Measurements from ENCODE around the gene AOX1.
"Not testable (repeated sequence)": the region's sequence is repeated elsewhere in the genome, so short reads cannot be mapped to it uniquely, and the experiment has no call there.

The AOX1 gene

DNA sequence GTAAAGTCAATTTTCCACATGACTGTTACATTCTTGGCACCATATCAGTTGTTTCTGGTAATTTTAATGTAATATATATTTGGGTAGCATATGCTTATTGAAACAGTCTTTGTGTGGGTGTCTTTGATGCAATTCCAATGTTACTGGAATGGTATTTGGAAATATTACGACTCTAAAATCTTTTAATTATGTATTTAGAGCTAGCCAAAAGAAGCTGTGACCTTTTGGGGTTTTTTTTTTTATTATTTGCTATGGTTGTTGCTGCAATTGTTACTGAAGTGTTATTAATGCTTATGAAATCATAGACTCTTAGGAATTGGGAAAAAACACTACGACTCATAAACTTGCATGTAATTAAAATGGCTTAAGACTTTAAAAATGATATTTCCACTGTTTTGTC lies 95.9 kb downstream of the AOX1 start:
- Mint-ChIP-seq H3K4me1 (ENCODE audit: low read depth) (no peaks in the 10 kb centered on the region), H3K4me3 (no peak overlapping the region), H3K36me3 (ENCODE audit: low read depth) (no peaks in the 10 kb centered on the region), H3K27ac (no peak overlapping the region), H3K27me3 (peaks cover 4% of the 10 kb centered on the region), H3K9me3 (no peaks in the 10 kb centered on the region)

DNA sequence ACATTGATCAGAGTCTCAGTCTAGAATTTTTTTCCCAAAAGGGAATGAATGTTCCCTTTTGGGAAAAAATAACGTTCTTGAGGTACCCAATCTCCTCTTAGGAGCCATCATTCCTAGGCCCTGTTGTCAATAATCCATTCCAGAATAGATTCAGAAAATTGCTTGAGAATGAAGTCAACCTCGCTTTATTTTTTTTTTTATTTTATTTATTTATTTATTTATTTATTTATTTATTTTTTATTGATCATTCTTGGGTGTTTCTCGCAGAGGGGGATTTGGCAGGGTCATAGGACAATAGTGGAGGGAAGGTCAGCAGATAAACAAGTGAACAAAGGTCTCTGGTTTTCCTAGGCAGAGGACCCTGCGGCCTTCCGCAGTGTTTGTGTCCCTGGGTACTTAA lies 96.6 kb downstream of the AOX1 start:
- not testable (repeated sequence) for H3K27ac Mint-ChIP-seq; H3K4me1 Mint-ChIP-seq (ENCODE audit: low read depth); H3K9me3 Mint-ChIP-seq; H3K4me3 Mint-ChIP-seq; H3K36me3 Mint-ChIP-seq (ENCODE audit: low read depth); H3K27me3 Mint-ChIP-seq

DNA sequence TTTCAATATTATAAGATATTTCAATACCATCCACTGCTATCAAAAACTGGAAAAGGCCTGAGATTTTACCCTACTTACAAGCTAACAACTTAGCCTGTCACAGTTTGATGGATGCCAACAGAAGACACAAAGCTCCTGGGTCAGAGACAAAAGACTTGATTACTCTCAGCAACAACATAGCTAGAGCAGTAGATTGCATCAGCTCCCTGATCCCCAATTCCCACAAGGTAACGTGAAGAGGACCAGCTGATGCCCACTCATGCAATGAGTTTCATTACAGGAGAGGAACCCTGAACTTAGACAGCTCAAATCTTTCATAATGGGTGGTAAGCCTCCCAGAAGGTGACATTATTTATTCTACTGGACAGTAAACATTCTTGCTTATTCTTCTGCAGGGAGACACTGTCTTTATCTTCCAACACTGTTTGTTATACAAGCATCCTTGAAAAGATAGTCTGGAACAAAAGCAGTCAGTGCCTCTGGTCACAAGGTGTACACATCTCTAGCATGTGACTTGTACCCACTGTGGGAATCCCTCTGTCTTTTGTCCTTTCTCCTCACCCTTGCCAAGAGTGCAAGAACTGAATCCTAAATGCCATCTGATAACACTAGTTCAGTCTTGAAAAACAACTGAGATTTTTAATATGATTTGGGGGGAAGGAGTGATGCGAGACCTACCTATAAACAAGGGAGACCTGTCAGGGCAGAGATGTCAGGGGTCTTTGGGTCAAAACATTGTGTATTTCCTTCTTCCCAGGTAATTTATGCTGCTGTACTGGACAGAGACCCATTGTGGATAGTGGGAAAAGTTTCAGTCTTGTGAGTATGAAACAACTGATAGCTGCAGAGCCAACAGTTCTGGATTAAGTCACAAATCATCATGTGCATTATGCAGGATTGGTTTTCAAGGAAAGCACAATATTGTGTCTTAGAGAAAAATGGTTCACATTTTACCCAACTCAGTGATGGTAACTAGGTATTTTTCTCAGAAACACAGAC lies 102.4 kb downstream of the AOX1 start:
- Mint-ChIP-seq H3K36me3 (ENCODE audit: low read depth) (no peaks in the 10 kb centered on the region), H3K4me1 (ENCODE audit: low read depth) (peaks cover 7% of the 10 kb centered on the region), H3K9me3 (no peaks in the 10 kb centered on the region), H3K27ac (no peak overlapping the region), H3K27me3 (no peaks in the 10 kb centered on the region), H3K4me3 (no peak overlapping the region)

DNA sequence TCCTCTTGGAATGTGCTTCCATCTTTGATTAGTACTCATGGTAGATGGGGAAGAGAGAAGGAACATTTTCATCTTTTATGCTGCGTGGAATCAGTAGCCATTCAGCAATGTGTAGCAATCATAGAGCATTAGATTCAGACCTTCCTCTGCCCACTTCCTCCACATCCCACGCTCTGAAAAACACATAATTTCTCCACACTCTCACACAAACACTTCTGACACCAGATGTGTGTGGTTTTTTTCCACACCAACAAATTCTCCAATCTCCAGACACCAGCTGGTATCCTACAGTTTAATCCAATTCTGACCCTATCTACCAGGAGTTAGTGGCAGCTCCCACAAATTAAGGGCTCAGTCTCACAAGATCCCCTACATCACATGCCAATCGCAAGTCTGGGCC lies 103.3 kb downstream of the AOX1 start:
- no peaks in the 10 kb centered on the region for H3K36me3 Mint-ChIP-seq (ENCODE audit: low read depth)
- H3K4me1 Mint-ChIP-seq (ENCODE audit: low read depth), result peaks cover 7% of the 10 kb centered on the region
- H3K4me3 Mint-ChIP-seq, result no peak overlapping the region
- no peaks in the 10 kb centered on the region for H3K9me3 Mint-ChIP-seq
- no peak overlapping the region for H3K27ac Mint-ChIP-seq
- no peaks in the 10 kb centered on the region for H3K27me3 Mint-ChIP-seq

DNA sequence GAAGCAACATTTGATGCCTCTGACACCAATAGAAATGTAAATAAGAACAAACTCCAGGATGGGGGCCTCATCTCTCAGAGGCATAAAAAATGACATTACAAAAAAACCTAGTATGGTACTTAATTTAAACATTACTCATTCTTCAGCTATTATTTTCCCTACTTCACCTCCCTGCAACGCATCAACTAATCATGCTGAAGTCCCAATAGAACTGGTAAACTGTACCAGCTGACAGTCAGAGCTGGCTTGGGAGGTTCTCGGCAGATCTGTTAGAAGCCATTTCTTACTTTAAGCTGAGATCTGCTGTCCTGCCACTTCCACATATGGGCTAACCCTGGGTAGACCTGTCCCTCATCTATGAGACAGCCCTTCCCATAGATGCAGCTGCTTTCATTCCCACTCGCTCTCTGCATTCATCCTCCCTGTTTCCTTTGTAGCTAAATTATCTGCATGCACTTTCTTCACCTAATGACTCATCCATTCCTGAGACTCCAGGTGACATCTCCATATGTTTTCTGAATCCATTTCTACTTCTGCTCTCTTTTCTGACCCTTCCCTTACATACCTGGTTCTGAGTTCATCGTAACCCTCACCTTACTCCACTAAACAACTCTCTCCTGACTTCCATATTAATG lies 108.1 kb downstream of the AOX1 start:
- H3K36me3 Mint-ChIP-seq (ENCODE audit: low read depth), result no peaks in the 10 kb centered on the region
- H3K4me3 Mint-ChIP-seq, result no peak overlapping the region
- H3K27me3 Mint-ChIP-seq, result no peaks in the 10 kb centered on the region
- H3K4me1 Mint-ChIP-seq (ENCODE audit: low read depth), result peaks cover 6% of the 10 kb centered on the region
- H3K9me3 Mint-ChIP-seq, result no peaks in the 10 kb centered on the region
- no peak overlapping the region for H3K27ac Mint-ChIP-seq

DNA sequence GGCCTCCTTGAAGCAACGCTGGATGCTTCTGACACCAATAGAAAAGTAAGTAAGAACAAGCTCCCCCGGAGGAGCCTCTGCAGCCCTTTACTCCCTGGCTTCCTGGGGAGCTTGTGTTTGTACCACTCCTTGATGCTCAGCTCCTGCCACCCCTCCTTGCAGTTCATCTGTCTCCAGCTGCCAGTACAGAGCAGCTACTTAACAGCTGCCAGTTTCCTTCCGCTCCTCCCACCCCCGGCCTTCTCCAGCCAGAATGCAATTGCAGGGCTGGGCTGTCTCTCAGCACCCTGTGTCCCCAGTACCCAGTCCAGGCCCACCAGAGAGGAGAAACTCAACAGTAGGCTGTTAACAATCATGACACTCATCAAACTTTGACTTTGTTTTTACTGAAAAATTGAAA lies 109.4 kb downstream of the AOX1 start:
- no peak overlapping the region for H3K27ac Mint-ChIP-seq
- no peak overlapping the region for H3K4me3 Mint-ChIP-seq
- H3K9me3 Mint-ChIP-seq, result no peaks in the 10 kb centered on the region
- no peaks in the 10 kb centered on the region for H3K36me3 Mint-ChIP-seq (ENCODE audit: low read depth)
- no peaks in the 10 kb centered on the region for H3K27me3 Mint-ChIP-seq
- H3K4me1 Mint-ChIP-seq (ENCODE audit: low read depth), result peaks cover 11% of the 10 kb centered on the region

DNA sequence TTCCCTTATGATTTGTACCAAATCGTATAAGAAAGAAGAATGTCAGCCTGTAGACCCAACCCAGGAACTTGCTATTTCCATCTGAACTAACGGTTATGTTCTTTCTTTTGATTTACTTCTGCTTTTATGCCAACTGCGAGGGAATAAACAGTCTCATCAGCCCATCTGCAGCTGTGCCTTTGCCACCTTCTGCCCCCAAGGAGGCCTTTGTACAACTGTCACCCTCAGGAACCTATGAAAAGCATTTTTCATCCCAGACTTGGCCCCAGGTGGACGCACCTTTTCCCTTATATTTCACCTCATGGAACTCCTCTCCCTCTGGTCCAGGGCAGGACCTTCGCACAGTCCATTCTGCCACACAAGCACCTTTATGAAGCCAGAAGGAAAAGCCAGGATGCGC lies 109.8 kb downstream of the AOX1 start:
- Mint-ChIP-seq H3K36me3 (ENCODE audit: low read depth) (no peaks in the 10 kb centered on the region), H3K4me1 (ENCODE audit: low read depth) (peaks cover 11% of the 10 kb centered on the region), H3K9me3 (no peaks in the 10 kb centered on the region), H3K27ac (no peak overlapping the region), H3K4me3 (no peak overlapping the region), H3K27me3 (no peaks in the 10 kb centered on the region)

DNA sequence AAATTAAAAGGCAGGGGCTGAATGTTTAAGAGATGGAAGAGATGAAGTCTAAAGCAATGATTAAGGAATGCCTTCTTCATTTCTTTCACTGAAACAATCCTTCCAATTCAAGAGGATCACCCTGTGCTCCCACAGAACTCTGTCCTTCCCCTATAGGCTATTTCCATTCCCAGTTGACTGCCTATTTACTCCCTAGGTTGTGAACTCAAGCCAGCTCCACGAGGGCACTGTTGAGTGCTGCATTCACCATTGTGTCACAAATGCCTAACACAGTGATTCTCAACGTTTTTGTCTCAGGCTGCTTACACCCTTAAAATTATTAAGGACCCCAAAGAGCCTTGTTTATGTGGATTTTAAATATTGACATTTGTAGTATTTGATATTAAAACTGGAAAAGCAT lies 112.4 kb downstream of the AOX1 start:
- Mint-ChIP-seq H3K4me1 (ENCODE audit: low read depth) (peaks cover 21% of the 10 kb centered on the region), H3K27me3 (no peaks in the 10 kb centered on the region), H3K36me3 (ENCODE audit: low read depth) (no peaks in the 10 kb centered on the region), H3K9me3 (no peaks in the 10 kb centered on the region), H3K27ac (no peak overlapping the region), H3K4me3 (no peak overlapping the region)

DNA sequence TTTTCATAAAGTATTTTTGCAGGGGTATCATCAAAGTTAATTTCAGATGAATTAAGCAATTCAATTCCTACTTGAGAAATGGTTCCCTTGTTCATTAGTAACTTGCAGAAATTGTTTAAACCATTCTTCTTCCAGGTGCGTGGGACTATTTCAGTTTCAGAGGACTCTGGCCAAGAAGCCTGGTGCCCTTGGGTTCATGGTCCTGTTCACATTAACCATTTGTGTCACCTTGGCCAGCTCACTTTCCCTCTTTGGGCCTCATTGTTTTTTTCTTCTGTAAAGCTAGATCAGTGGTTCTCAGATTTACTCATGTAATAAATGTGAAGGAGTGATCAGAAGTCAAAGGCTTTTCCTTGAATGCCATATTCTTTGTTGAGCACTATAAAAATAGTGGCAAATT lies 113.5 kb downstream of the AOX1 start:
- no peak overlapping the region for H3K4me3 Mint-ChIP-seq
- H3K9me3 Mint-ChIP-seq, result no peaks in the 10 kb centered on the region
- no peaks in the 10 kb centered on the region for H3K27me3 Mint-ChIP-seq
- peaks cover 28% of the 10 kb centered on the region for H3K4me1 Mint-ChIP-seq (ENCODE audit: low read depth)
- no peaks in the 10 kb centered on the region for H3K36me3 Mint-ChIP-seq (ENCODE audit: low read depth)
- no peak overlapping the region for H3K27ac Mint-ChIP-seq

DNA sequence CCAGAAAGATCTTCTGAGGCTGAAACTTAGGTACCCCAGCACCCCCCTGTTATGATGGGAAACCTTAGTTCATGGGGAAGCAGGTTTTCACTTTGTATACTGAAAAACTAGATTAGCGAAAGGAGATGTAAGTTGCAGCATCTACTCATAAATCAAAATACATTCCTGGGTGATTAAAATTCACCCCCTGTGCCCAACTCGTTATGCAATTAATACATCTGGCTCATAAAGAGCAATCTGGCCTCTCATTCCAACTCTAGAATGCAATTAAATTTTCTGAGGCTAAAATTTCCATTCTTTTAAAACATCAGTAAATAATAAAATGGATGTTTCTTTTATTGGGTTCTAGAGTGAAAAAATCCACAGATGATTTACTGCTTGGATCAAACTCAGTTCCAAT lies 115.0 kb downstream of the AOX1 start:
- H3K9me3 Mint-ChIP-seq, result no peaks in the 10 kb centered on the region
- peaks cover 34% of the 10 kb centered on the region for H3K4me1 Mint-ChIP-seq (ENCODE audit: low read depth)
- H3K27me3 Mint-ChIP-seq, result no peaks in the 10 kb centered on the region
- no peak overlapping the region for H3K4me3 Mint-ChIP-seq
- no peaks in the 10 kb centered on the region for H3K36me3 Mint-ChIP-seq (ENCODE audit: low read depth)
- no peak overlapping the region for H3K27ac Mint-ChIP-seq

DNA sequence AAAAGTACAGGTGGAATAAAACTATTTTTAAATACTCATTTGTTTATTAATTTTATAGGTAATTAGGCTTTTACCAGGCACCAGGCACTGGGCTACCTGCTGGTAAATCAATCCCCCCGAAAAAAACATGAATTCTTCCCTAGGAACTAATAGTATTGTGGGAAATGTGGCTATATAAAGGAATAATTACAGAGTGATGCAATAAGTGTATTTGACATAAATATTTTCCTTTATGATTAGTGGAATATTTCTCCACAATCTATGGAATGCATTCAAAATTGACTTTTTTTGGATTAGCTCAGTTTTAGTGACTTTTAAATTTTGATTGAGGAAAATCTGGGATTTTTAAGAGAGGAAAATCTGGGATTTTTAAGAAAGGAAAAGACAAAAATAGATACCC lies 116.2 kb downstream of the AOX1 start:
- Mint-ChIP-seq H3K27ac (no peak overlapping the region), H3K4me1 (ENCODE audit: low read depth) (peaks cover 37% of the 10 kb centered on the region), H3K9me3 (no peaks in the 10 kb centered on the region), H3K27me3 (no peaks in the 10 kb centered on the region), H3K36me3 (ENCODE audit: low read depth) (no peaks in the 10 kb centered on the region), H3K4me3 (no peak overlapping the region)

DNA sequence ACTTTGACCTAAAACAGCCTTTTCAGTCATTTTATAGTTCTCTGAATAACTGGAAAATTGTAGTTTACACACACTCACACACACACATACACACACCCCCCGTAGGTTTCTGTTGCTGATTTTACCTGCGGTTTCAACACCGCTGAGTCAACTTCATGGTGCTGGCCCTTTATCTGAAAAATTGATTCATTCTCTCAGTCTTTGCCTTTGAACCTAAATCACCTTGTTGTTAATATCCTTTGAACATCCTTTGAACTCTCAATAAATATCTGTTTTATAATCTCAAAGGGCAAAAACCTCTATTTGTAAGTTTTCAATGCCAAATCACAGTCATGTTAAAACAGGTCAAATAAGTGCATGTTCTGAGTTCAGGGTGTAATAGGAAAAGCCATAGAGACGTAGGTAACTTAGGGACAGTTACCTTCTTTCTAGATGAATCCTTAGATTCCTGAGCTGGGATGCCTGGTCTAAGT lies 116.9 kb downstream of the AOX1 start:
- Mint-ChIP-seq H3K9me3 (no peaks in the 10 kb centered on the region), H3K4me1 (ENCODE audit: low read depth) (peaks cover 41% of the 10 kb centered on the region), H3K27ac (peak overlapping the region; percentile 57), H3K27me3 (no peaks in the 10 kb centered on the region), H3K4me3 (no peak overlapping the region), H3K36me3 (ENCODE audit: low read depth) (no peaks in the 10 kb centered on the region)

DNA sequence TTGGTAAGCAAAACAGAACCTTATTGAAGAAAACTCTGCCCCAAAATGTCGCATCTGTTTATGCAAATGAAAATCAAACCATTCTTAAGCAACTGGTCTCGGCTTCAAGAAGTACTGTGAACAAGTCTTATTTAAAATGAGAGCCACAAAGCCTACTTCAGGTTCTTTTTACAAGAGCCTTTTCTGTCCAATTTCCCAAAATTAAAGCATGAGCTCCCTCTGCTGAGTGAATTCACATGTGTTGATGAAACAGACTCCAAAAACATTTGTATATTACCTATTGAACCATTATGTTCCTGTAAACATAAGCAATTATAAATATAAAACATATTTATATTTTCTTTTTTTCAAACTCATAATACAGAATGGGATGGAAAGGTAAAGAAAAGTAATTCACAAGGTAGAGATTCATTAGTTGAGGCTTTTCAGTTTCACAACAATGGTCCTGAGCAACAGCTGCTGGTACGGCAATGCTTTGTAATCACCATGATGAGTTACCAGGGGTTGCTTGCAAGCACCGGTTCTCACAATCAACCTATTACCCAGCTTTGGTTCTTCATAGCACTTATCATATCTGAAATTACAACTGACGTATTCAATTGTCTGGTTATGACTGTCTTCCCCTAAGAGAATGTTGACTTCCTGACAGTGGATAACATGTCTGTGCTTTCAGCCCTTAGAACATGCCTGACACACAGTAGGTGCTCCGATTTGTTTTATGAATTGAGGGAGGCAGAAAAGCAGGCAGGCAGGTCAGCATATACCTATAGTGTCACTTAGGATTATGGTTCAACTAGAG lies 117.5 kb downstream of the AOX1 start:
- H3K9me3 Mint-ChIP-seq, result no peaks in the 10 kb centered on the region
- no peak overlapping the region for H3K4me3 Mint-ChIP-seq
- H3K4me1 Mint-ChIP-seq (ENCODE audit: low read depth), result peaks cover 43% of the 10 kb centered on the region
- peak overlapping the region; percentile 9 for H3K27ac Mint-ChIP-seq
- no peaks in the 10 kb centered on the region for H3K36me3 Mint-ChIP-seq (ENCODE audit: low read depth)
- H3K27me3 Mint-ChIP-seq, result no peaks in the 10 kb centered on the region

DNA sequence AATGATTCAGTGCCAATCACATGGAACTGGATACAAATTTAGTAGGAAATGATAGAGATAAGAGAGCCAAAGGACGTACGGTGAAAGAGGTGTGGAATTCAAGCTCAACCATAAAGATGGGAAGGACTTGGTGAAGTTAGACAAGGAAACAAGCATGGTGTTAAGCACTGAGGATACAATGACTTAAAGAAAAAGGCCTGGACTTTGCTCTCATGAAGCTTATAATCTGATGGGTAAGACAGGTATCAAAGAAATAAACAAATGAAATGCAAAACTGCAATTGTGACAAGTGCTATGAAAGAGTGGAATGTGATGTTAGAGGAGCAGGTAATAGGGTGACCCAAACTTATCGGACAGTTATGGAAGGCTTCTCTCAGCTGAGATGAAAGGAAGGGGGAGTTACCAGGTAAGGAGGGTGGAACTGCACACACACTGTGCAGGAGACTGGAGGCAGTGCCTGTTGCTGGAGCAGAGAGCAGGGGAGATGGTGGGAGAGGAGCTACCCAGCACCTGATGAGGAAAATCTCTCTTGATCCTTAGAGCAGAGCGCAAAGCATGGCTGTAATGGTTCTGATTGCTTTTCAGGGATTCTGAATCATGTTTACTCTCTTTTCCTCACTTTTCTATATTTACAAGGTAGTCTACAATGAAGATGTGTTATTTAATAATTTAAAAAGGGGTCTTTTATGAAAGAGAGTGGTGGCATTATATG lies 118.3 kb downstream of the AOX1 start:
- H3K27ac Mint-ChIP-seq, result peak overlapping the region; percentile 9
- no peaks in the 10 kb centered on the region for H3K27me3 Mint-ChIP-seq

More for the DNA sequence above, 118.3 kb downstream of the AOX1 start:
- peaks cover 42% of the 10 kb centered on the region for H3K4me1 Mint-ChIP-seq (ENCODE audit: low read depth)
- no peaks in the 10 kb centered on the region for H3K9me3 Mint-ChIP-seq
- no peak overlapping the region for H3K4me3 Mint-ChIP-seq
- no peaks in the 10 kb centered on the region for H3K36me3 Mint-ChIP-seq (ENCODE audit: low read depth)

Measured in stimulated activated naive CD8-positive, alpha-beta T cell treated with anti-CD3 and anti-CD28 coated beads, Interleukin-15, Interleukin-2, amounts not matched to agents 100 ng/mL and 50 ng/mL, for 24 hours (primary cell).